Chondrocyte (in vitro differentiated cells): Measurements from ENCODE around the gene RPLP1. TPM values are rescaled to one million over a fixed set of nuclear protein-coding genes. Genes with fewer than 3 reads are reported as not detected.

Source experiments
- DNase-seq: peaks from one replicate; pipeline ENCODE4 v3.0.0; 2021; ENCODE audit warnings: mixed read lengths, low spot score
- H3K27ac Mint-ChIP-seq: one replicate; pipeline ENCODE4 v1.8.0; 2021; ENCODE audit warnings: mild to moderate bottlenecking, moderate library complexity, mixed read lengths; ENCODE audit not compliant: unreplicated experiment
- H3K27me3 Mint-ChIP-seq: 2 replicates; pipeline ENCODE4 v1.8.0; 2021; ENCODE audit warnings: low read depth, mixed read lengths
- H3K36me3 Mint-ChIP-seq: 2 replicates; pipeline ENCODE4 v1.8.0; 2021; ENCODE audit warnings: low read depth, mixed read lengths
- H3K4me1 Mint-ChIP-seq: 2 replicates; pipeline ENCODE4 v1.8.0; 2021; ENCODE audit warnings: low read depth, mild to moderate bottlenecking, mixed read lengths
- H3K4me3 Mint-ChIP-seq: one replicate; pipeline ENCODE4 v1.8.0; 2021; ENCODE audit warnings: mild to moderate bottlenecking, moderate library complexity, mixed read lengths; ENCODE audit not compliant: unreplicated experiment
- H3K9me3 Mint-ChIP-seq: 2 replicates; pipeline ENCODE4 v1.8.0; 2021; ENCODE audit warnings: low read depth, mixed read lengths
- total RNA-seq: library from RNA; stranded (reverse); gene quantifications from 3 replicates; pipeline ENCODE4 v1.2.1, GENCODE V29; 2021
- TF ChIP-seq, protein P1 (sequence below): fragments of 200-600 bp; sonication (generic); IDR thresholded peaks from 2 replicates; pipeline ENCODE4 v1.5.0; 2021; ENCODE audit warnings: antibody characterized with exemption, mild to moderate bottlenecking, moderate library complexity

The RPLP1 gene
- total RNA-seq, 1 donor from 2014 or later = 1,473 TPM

DNA sequence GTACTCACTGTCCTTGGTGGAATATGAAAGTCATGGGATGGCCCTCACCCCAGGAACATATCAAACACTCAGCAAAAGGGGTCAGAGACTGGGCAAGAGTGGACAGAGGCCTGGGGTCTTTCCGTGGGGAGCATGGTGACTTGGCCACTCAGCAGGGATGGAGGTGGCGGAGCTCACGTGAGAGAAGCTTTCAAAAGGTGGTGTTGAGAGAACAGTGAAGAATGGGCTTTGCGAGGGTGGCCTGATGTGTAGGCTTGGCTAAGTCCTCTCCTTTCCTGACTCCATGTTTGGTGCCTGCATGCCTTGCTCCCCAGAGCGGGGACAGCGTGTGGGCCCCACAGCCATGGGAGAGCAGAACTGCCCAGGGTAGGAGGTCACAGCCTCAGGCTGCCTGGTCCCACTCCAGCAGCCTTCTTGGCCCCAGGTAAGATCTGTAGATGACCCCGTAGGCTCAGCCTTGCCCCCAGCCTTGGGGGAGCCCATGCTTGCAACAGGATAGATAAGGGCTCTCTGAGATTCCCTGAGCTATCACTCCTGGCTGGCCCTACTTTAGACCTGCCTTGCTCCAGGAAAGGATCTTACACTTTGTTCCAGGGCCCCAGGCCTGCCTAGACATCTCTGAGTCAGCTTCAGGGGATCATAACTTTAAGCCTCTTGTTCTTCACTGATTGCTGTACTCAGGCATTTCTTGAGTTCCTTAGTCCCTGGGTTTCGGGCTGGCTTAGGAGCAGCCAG is 17.0 kb downstream of the RPLP1 start:
- H3K27ac Mint-ChIP-seq = no peak overlapping the region

DNA sequence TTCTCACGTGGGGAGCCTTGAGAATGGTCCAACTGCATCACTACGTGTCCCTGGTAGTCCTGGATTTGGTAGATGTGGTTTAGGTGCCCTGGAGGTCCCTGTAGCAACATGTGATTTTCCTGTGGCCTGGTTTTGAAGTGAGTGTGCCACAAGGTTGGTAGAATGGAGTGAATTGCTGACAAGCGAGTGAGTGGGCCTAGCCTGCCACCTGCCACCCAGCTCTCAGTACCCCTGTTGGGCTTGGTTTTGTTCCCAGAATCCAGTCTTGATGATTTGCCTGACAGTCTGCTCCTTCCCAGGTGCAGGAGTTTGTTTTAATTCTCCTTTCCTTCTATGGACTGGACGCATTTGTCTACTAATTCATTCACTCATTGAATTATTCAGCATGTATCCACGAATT is 19.4 kb downstream of the RPLP1 start:
- TF ChIP-seq, protein P1, sequence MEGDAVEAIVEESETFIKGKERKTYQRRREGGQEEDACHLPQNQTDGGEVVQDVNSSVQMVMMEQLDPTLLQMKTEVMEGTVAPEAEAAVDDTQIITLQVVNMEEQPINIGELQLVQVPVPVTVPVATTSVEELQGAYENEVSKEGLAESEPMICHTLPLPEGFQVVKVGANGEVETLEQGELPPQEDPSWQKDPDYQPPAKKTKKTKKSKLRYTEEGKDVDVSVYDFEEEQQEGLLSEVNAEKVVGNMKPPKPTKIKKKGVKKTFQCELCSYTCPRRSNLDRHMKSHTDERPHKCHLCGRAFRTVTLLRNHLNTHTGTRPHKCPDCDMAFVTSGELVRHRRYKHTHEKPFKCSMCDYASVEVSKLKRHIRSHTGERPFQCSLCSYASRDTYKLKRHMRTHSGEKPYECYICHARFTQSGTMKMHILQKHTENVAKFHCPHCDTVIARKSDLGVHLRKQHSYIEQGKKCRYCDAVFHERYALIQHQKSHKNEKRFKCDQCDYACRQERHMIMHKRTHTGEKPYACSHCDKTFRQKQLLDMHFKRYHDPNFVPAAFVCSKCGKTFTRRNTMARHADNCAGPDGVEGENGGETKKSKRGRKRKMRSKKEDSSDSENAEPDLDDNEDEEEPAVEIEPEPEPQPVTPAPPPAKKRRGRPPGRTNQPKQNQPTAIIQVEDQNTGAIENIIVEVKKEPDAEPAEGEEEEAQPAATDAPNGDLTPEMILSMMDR = no peak
- DNase-seq = no peak
- Mint-ChIP-seq H3K27me3 (no peaks in the 10 kb centered on the region), H3K4me1 (peaks cover 6% of the 10 kb centered on the region), H3K9me3 (no peaks in the 10 kb centered on the region), H3K4me3 (no peak overlapping the region), H3K27ac (no peak overlapping the region), H3K36me3 (no peaks in the 10 kb centered on the region)

More for the DNA sequence above, 17.0 kb downstream of the RPLP1 start:
- no peaks in the 10 kb centered on the region for H3K9me3 Mint-ChIP-seq
- DNase-seq = no peak
- H3K4me3 Mint-ChIP-seq = no peak overlapping the region
- no peaks in the 10 kb centered on the region for H3K36me3 Mint-ChIP-seq
- H3K27me3 Mint-ChIP-seq = no peaks in the 10 kb centered on the region
- peaks cover 6% of the 10 kb centered on the region for H3K4me1 Mint-ChIP-seq
- TF ChIP-seq, protein P1 = no peak

- DNase-seq = no peak
- Mint-ChIP-seq H3K36me3 (no peaks in the 10 kb centered on the region), H3K27me3 (no peaks in the 10 kb centered on the region), H3K4me3 (no peak overlapping the region), H3K4me1 (peaks cover 6% of the 10 kb centered on the region), H3K9me3 (no peaks in the 10 kb centered on the region), H3K27ac (no peak overlapping the region)
- TF ChIP-seq, protein P1 = no peak
These were observed 19.9 kb downstream of the RPLP1 start for GRCh38 chr15:69472562-69472961.

DNA sequence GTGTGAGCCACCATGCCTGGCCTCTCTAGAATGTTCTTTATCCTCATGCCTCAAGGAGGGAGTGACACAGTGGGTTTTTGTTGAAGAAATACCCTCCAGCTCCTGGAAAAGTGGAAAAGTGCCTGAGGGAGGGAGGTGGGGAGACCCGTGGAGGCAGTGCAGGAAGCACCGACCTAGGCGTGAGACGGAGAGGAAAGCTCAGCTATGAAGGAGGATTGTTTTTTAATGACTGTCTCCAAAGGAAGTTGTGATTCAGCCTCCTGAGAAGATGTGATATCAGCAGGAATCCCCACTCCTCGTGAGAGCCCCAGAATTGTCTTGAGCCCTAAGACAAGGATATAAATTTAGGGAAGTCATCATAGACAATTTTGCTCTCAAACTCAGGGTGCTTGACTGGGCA is 21.7 kb downstream of the RPLP1 start:
- H3K27ac Mint-ChIP-seq = no peak overlapping the region
- H3K36me3 Mint-ChIP-seq = no peaks in the 10 kb centered on the region
- DNase-seq = no peak
- no peaks in the 10 kb centered on the region for H3K9me3 Mint-ChIP-seq
- H3K4me1 Mint-ChIP-seq = peaks cover 3% of the 10 kb centered on the region
- H3K4me3 Mint-ChIP-seq = no peak overlapping the region
- TF ChIP-seq, protein P1 = no peak
- no peaks in the 10 kb centered on the region for H3K27me3 Mint-ChIP-seq

DNA sequence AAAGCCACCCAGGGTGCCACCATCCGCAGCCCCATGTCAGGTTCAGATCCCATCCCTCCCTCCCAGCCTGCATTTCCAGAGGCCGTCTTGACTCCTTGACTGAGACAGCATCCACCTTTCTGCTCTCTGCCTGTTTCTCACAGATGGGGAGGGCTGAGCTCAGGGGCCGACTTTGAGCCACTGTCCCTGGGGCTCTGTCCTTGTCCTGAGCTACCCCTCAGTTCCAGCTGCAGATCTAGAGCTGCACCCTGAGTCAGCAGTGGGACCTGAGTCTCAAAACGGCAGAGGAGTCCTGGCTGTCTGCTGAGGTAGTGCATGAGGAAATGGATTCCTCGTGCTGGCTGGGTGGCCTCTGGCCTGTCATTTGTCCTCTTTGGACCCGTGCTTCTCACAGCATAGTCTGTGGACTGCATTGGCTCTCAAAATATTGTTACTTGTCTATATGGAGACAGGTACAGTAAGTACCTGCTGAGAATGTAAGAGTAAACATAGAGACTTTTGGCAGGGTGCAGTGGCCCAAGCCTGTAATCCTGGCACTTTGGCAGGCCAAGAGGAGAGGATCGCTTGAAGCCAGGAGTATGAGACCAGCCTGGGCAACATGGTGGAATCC is 22.3 kb downstream of the RPLP1 start:
- H3K27ac Mint-ChIP-seq = no peak overlapping the region
- DNase-seq = no peak
- peaks cover 3% of the 10 kb centered on the region for H3K4me1 Mint-ChIP-seq
- peaks cover 2% of the 10 kb centered on the region for H3K36me3 Mint-ChIP-seq
- no peak overlapping the region for H3K4me3 Mint-ChIP-seq
- H3K9me3 Mint-ChIP-seq = peaks cover 2% of the 10 kb centered on the region
- peaks cover 1% of the 10 kb centered on the region for H3K27me3 Mint-ChIP-seq
- TF ChIP-seq, protein P1 = no peak
